ENCODE data around the gene PLP2.

The PLP2 gene

DNA sequence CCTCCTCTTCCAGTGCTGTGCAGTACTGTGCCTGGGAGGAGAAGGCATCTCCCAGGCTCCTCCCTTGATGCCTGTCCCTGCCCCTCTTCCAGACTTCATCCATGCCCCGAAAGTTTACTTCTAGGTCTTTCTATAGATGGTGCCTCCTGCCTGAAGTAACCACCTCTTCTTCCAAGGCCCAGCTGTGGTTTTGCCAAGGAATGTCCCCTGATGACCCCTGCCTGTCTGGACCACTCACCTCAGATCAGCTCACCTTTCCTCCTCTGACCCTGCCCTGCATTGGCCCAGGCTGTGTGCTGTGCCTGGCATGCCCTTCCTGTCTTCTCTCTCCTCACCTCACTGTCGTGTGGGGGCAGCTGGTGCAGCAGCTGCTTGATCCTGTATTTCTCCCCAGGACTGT lies 7.7 kb downstream of the PLP2 start:
- TF ChIP-seq, protein P1, sequence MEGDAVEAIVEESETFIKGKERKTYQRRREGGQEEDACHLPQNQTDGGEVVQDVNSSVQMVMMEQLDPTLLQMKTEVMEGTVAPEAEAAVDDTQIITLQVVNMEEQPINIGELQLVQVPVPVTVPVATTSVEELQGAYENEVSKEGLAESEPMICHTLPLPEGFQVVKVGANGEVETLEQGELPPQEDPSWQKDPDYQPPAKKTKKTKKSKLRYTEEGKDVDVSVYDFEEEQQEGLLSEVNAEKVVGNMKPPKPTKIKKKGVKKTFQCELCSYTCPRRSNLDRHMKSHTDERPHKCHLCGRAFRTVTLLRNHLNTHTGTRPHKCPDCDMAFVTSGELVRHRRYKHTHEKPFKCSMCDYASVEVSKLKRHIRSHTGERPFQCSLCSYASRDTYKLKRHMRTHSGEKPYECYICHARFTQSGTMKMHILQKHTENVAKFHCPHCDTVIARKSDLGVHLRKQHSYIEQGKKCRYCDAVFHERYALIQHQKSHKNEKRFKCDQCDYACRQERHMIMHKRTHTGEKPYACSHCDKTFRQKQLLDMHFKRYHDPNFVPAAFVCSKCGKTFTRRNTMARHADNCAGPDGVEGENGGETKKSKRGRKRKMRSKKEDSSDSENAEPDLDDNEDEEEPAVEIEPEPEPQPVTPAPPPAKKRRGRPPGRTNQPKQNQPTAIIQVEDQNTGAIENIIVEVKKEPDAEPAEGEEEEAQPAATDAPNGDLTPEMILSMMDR (IDR thresholded peaks at IDR 0.05; ENCODE audit: low read depth, low read length, missing control alignments) = no peak
- in situ Hi-C loops (cut with HindIII; ENCODE audit: low sequenced_read_pairs) = no loop called here
- DNase-seq (ENCODE audit: low read depth) = no peak
- H3K4me3 ChIP-seq (ENCODE audit: low read depth, low read length) = no peak overlapping the region

DNA sequence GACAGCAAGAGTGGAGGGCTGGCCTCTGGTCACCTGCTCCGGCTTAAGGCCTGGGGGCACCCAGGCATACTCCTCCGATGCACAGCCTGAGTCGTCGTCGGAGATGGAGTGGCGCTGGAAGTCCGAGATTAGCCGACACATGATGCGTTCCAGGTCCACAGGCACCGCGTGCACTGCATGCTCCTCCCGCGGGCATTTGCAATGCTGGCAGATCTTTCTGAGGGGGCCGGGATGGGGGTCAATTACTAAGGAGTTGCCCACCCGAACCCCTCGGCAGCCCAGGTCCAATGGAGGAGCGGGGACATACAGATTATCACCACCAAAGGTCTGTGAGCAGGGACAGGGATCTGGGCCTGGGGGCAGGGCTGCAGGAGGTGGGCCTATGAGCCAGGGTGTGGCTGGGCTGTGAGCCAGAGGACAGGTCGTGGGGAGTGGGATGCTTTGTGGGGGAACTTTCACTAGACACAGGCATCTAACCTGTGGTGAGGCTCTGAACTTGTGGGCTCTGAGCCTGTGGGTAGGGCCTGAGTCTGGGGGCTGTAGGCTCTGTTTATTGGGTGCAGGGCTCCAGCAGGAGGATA lies 12.1 kb downstream of the PLP2 start:
- in situ Hi-C loops (cut with HindIII; ENCODE audit: low sequenced_read_pairs) = no loop called here

DNA sequence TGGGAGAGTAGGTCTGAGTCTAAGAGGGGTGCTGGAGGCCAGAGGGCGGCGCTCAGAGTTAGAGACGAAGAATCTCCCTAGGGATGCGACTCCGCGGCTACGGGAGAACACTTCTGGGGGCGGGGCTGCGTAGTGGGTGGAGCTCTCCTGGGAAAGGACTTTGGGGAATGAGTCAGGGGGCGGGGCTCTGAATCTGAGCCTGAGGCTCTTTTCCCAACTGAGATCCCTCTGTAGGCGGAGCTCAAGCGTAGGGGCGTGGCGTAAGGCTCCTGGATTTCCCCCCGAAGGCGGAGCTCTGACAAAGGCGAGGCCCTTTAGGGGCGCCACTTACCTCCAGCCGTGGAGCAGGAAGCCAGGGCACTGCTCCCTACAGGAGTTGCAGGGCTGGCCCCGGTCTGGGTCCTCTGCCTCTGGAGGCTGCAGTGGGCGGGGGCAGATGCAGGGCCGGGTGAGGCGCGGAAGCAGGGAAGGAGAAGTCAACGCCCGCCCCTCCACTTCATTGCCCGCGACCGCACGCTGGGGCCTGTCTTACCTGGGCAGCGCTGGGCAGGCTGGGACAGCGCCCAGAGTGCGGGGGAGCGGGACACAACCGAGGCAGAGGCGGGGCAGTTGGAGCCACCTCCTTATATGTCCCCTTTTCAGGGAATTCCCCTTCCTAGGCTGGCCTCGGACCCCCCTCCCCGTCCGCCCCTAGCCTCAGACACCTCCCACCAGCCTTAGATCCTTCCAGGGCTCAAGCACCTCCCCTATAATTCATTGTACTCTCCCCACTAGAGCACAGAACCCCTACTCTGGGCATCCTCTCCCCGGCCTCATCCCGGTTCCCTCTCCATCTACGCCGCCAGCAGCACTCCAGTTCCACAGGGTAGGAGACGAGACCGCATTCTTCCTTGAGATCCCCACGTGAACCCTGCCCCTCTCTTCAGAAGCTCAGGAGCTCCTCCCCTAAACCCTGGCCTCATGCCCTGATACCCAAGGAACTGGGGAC lies 12.9 kb downstream of the PLP2 start:
- in situ Hi-C loops (cut with HindIII; ENCODE audit: low sequenced_read_pairs) = no loop called here
- TF ChIP-seq, protein P1 (IDR thresholded peaks at IDR 0.05; ENCODE audit: low read depth, low read length, missing control alignments) = no peak
- peak overlapping the region; percentile 55 for H3K4me3 ChIP-seq (ENCODE audit: low read depth, low read length)
- peak; percentile 58 for DNase-seq (ENCODE audit: low read depth)

More for the DNA sequence above, 12.1 kb downstream of the PLP2 start:
- TF ChIP-seq, protein P1 (IDR thresholded peaks at IDR 0.05; ENCODE audit: low read depth, low read length, missing control alignments) = no peak
- DNase-seq (ENCODE audit: low read depth) = no peak
- peak overlapping the region; percentile 55 for H3K4me3 ChIP-seq (ENCODE audit: low read depth, low read length)

DNA sequence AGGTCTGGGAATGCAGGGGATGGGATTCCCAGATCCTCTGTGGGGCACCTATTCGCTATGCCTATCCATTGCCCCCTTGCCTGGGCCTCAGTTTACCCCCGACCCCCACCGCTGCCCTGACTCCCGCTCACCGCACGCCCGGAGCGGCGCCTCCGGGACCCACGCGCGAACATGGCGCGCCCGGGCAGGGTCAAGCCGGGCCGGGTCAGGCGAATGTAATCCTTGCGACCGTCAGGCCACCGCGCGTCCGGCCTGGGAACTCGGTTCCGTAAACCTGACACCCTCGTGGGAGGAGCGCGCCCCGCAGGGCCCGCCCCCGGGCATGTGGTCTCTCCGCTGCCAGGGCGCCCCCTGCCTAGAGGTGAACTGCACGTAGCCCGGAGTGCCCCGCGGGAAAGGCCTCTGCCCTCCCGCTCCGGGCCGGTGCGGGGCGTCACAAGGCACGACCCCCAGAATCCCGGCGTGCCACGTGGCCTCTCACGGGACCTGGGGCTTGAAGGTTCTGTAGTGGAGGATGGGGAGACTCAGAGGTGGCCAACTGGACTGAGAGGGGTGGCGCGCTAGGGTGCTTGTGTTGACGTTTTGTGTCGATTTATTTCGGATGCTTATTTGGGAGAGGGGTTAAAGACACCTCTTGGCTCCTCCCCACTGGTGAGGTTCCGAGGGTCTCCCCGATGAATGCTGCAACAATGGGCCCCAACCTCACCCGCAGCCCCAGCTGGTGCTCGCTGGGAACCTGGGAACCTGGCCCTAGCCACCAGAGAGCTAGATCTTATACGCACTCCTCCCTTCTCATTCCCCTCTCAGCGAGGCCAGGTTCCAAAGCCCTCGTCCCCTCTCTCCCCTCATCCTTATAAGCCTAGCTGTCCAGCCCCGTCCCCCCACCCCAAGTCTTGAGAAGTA lies 14.7 kb downstream of the PLP2 start, which contains the start of gene PRICKLE3:
Gene PRICKLE3 (minus strand): TSS at position 249 of the 903 bp plus-strand sequence. CDS start 76 bp downstream, at position 173.
- in situ Hi-C loops (cut with HindIII; ENCODE audit: low sequenced_read_pairs) = no loop called here
- no peak for DNase-seq (ENCODE audit: low read depth)

DNA sequence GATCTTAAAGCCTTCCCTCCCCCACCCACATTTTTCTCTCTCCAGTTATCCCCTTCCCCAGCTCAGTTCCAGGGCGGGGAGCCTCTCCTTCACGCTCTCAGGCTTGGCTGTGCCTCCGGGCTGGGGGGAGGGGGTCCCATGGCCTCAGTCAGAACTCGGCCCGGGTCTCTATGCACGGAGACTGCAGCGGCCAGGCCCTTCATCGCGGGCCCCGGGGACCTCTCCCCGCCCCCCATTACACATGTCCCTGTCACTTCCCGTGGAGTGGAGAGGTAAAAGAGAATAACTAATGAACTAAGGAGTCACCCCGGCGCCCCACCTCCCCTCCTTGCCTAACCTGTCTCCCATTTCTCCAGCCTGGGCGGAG lies 15.3 kb downstream of the PLP2 start:
- TF ChIP-seq, protein P1 (IDR thresholded peaks at IDR 0.05; ENCODE audit: low read depth, low read length, missing control alignments) = no peak
- in situ Hi-C loops (cut with HindIII; ENCODE audit: low sequenced_read_pairs) = no loop called here

More for the DNA sequence above, 14.7 kb downstream of the PLP2 start, which contains the start of gene PRICKLE3:
- TF ChIP-seq, protein P1 (IDR thresholded peaks at IDR 0.05; ENCODE audit: low read depth, low read length, missing control alignments) = no peak
- H3K4me3 ChIP-seq (ENCODE audit: low read depth, low read length) = peak within 1 kb of the TSS; percentile 55

DNA sequence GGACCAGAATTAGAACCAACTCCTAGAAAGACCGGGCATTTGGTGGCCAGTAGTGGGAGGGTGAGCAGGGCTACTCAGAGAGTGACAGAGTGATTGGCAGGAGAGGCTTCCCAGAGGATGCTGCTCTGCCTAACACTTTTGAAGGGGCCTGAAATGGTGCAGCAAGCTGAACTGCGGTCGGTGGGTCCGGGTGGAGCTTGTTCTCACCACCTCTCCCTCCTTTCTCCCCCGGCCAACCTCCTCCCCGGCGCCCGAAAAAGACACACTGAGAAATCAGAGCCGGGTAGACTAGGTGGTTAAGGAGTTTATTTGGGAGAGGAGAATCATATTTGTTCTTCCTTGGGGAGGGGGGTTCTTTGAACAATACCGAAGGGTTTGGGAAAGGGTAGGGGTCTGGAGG lies 15.8 kb downstream of the PLP2 start:
- TF ChIP-seq, protein P1 (IDR thresholded peaks at IDR 0.05; ENCODE audit: low read depth, low read length, missing control alignments) = no peak

More for the DNA sequence above, 15.3 kb downstream of the PLP2 start:
- no peak overlapping the region for H3K4me3 ChIP-seq (ENCODE audit: low read depth, low read length)
- no peak for DNase-seq (ENCODE audit: low read depth)

More for the DNA sequence above, 15.8 kb downstream of the PLP2 start:
- DNase-seq (ENCODE audit: low read depth) = no peak
- in situ Hi-C loops (cut with HindIII; ENCODE audit: low sequenced_read_pairs) = no loop called here
- H3K4me3 ChIP-seq (ENCODE audit: low read depth, low read length) = no peak overlapping the region
